SU-DHL-6 (cell line): ENCODE measurements around the gene LDB2.

Source experiments
- H2AFZ ChIP-seq: fragments of 200-600 bp; sonication (generic); 2 replicates; pipeline ENCODE4 v1.6.1; 2014; ENCODE audit warnings: low read depth, mild to moderate bottlenecking, moderate library complexity, mixed read lengths, antibody characterized with exemption, low read length; ENCODE audit not compliant: severe bottlenecking
- H3F3A ChIP-seq: fragments of 200-600 bp; shearing (Covaris generic); 2 replicates; pipeline ENCODE4 v1.6.0; 2016; ENCODE audit warnings: antibody characterized with exemption, mild to moderate bottlenecking; ENCODE audit not compliant: insufficient read depth
- H3K27ac ChIP-seq: fragments of 200-600 bp; sonication (generic); 2 replicates; pipeline ENCODE4 v1.5.1; 2016; ENCODE audit warnings: low read depth, mild to moderate bottlenecking, low read length, moderate library complexity, mixed read lengths
- H3K27me3 ChIP-seq: fragments of 200-600 bp; sonication (generic), shearing (Covaris generic); 2 replicates; pipeline ENCODE4 v1.6.0; 2014; ENCODE audit warnings: mild to moderate bottlenecking, low read length
- H3K36me3 ChIP-seq: fragments of 200-600 bp; sonication (generic); 2 replicates; pipeline ENCODE4 v1.6.1; 2014; ENCODE audit warnings: mild to moderate bottlenecking, low read length, mixed read lengths
- H3K4me2 ChIP-seq: fragments of 300-600, 200-600 bp; shearing (Covaris generic), sonication (generic); 2 replicates; pipeline ENCODE4 v1.6.0; 2014; ENCODE audit warnings: low read length, low read depth, mild to moderate bottlenecking; ENCODE audit not compliant: poor library complexity, severe bottlenecking
- H3K4me3 ChIP-seq: fragments of 200-600 bp; sonication (generic); 2 replicates; pipeline ENCODE4 v1.5.1; 2014; ENCODE audit warnings: antibody characterized with exemption, low read length, mild to moderate bottlenecking, mixed read lengths; ENCODE audit not compliant: insufficient read depth, poor library complexity, severe bottlenecking
- H3K79me2 ChIP-seq: fragments of 200-600 bp; sonication (generic); 2 replicates; pipeline ENCODE4 v1.6.1; 2014; ENCODE audit warnings: mild to moderate bottlenecking, low read length, moderate library complexity; ENCODE audit not compliant: insufficient read depth
- H3K9ac ChIP-seq: fragments of 200-600 bp; sonication (generic); 2 replicates; pipeline ENCODE4 v1.7.0; 2014; ENCODE audit warnings: mild to moderate bottlenecking, low read length
- H3K9me2 ChIP-seq: fragments of 200-600 bp; sonication (generic); replicated peaks from 2 replicates; pipeline ENCODE4 v1.6.1; 2014; ENCODE audit warnings: low read length; ENCODE audit not compliant: insufficient read depth
- H3K9me3 ChIP-seq: fragments of 200-600 bp; sonication (generic); 2 replicates; pipeline ENCODE4 v1.6.1; 2014; ENCODE audit warnings: low read length, mixed read lengths; ENCODE audit not compliant: insufficient read depth
- H4K20me1 ChIP-seq: fragments of 200-600 bp; sonication (generic); 2 replicates; pipeline ENCODE4 v1.6.1; 2014; ENCODE audit warnings: low read depth, mild to moderate bottlenecking, antibody characterized with exemption, low read length, moderate library complexity, mixed read lengths
- EZH2phosphoT487 ChIP-seq: fragments of 200-600 bp; sonication (generic), shearing (Covaris generic); conservative IDR thresholded peaks from 2 replicates; pipeline ENCODE4 v1.6.1; 2018; ENCODE audit warnings: mild to moderate bottlenecking, antibody characterized with exemption, low read length, moderate library complexity, mixed read lengths
- TF ChIP-seq, protein P1 (sequence below): fragments of 200-600 bp; sonication (generic); IDR thresholded peaks from one replicate; pipeline ENCODE4 v1.5.1; 2017; ENCODE audit warnings: antibody characterized with exemption, mild to moderate bottlenecking, low read length, moderate library complexity; ENCODE audit not compliant: insufficient read depth, poor library complexity, severe bottlenecking

The LDB2 gene

DNA sequence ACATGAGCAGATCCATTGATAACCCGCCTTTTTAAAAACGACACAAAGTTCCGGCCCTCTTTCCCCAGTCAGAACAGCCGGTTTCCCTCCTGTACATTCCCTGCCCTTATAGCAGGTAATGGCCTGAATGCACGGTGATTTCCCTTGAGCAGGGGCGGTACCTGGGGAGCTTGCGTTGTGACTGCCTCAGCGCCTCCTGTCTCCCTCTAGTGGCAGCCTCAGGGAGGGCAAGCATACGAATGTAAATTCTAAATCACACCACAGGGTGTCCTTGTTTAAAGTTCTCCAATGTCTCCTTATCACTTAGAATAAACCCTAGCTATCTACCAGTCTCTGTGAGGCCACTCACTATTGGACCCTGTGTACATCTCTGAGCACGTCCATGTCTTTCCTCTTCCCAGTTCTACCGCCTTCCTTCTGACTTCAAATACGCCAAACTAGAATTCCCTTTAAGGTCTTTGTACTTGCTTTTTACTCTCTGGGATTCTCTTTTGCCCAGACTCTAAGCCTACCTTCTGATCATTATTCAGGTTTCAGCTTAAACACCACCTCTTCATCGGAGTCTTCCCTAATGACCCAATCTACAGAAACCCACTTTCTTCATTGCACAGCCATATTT is 18.4 kb upstream of the LDB2 start:
- Histone ChIP-seq H3K4me3 (no peak overlapping the region), H3K79me2 (no peaks in the 10 kb centered on the region), H3K9ac (no peak overlapping the region), H4K20me1 (no peaks in the 10 kb centered on the region), H3K9me2 (no peaks in the 10 kb centered on the region), H3K27ac (no peak overlapping the region), H3K4me2 (no peak overlapping the region), H3K36me3 (no peaks in the 10 kb centered on the region), H3K27me3 (no peaks in the 10 kb centered on the region), H2AFZ (no peak overlapping the region), H3F3A (no peaks in the 10 kb centered on the region), H3K9me3 (no peaks in the 10 kb centered on the region)
- TF ChIP-seq, protein P1, sequence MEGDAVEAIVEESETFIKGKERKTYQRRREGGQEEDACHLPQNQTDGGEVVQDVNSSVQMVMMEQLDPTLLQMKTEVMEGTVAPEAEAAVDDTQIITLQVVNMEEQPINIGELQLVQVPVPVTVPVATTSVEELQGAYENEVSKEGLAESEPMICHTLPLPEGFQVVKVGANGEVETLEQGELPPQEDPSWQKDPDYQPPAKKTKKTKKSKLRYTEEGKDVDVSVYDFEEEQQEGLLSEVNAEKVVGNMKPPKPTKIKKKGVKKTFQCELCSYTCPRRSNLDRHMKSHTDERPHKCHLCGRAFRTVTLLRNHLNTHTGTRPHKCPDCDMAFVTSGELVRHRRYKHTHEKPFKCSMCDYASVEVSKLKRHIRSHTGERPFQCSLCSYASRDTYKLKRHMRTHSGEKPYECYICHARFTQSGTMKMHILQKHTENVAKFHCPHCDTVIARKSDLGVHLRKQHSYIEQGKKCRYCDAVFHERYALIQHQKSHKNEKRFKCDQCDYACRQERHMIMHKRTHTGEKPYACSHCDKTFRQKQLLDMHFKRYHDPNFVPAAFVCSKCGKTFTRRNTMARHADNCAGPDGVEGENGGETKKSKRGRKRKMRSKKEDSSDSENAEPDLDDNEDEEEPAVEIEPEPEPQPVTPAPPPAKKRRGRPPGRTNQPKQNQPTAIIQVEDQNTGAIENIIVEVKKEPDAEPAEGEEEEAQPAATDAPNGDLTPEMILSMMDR = peak; percentile 98
- TF ChIP-seq EZH2phosphoT487 = no peak

DNA sequence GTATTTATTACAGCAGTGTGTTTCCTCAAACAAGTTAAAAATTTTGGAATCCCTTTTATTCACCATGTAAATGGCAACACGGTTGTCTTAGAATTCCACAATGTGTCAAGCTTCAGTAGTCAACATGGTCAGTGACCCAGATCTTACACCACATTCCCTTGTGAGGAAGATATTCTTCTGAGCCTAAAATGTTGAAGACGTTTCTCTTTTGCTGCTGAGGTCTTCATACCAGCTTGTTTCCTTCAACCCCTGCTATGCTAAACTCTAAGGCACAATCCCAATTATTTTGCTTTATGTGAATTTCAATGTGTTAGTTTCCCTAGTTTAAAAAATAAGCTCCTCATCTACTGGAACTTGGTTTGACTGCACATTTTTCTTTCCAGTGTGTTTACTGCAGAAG is 17.6 kb upstream of the LDB2 start:
- no peaks in the 10 kb centered on the region for H3F3A ChIP-seq
- H3K4me2 ChIP-seq = no peak overlapping the region
- no peaks in the 10 kb centered on the region for H4K20me1 ChIP-seq
- H3K9ac ChIP-seq = no peak overlapping the region
- no peaks in the 10 kb centered on the region for H3K9me3 ChIP-seq
- no peak overlapping the region for H2AFZ ChIP-seq
- H3K27me3 ChIP-seq = no peaks in the 10 kb centered on the region
- H3K4me3 ChIP-seq = no peak overlapping the region
- no peaks in the 10 kb centered on the region for H3K36me3 ChIP-seq
- no peak overlapping the region for H3K27ac ChIP-seq
- no peaks in the 10 kb centered on the region for H3K79me2 ChIP-seq
- H3K9me2 ChIP-seq = no peaks in the 10 kb centered on the region
- TF ChIP-seq, protein P1 = no peak
- no peak for TF ChIP-seq EZH2phosphoT487

DNA sequence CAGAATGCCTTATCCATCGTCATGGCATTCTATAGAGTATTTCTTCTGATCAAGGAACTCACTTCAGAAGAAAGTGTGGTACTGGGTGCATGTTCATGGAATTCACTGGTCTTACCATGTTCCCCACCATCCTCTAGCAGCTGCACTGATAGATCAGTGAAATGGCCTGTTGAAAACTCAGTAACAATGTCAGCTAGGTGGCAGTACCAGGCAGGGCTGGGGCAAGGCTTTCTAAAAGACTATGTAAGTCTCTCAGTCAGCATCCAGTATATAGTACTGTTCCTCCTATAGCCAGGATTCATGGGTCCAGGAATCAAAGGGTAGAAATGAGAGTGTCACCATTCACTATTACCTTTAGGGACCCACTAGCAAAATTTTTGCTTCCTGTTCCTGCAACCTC is 15.8 kb upstream of the LDB2 start:
- no peaks in the 10 kb centered on the region for H3K79me2 ChIP-seq
- TF ChIP-seq, protein P1 = no peak
- TF ChIP-seq EZH2phosphoT487 = no peak
- H2AFZ ChIP-seq = no peak overlapping the region

More for the DNA sequence above, 15.8 kb upstream of the LDB2 start:
- H3K9me2 ChIP-seq = no peaks in the 10 kb centered on the region
- H3K36me3 ChIP-seq = no peaks in the 10 kb centered on the region
- no peaks in the 10 kb centered on the region for H3K9me3 ChIP-seq
- no peak overlapping the region for H3K27ac ChIP-seq
- no peaks in the 10 kb centered on the region for H3F3A ChIP-seq
- H3K9ac ChIP-seq = no peak overlapping the region
- H4K20me1 ChIP-seq = no peaks in the 10 kb centered on the region
- no peaks in the 10 kb centered on the region for H3K27me3 ChIP-seq
- H3K4me2 ChIP-seq = no peak overlapping the region
- no peak overlapping the region for H3K4me3 ChIP-seq
